Esophagus muscularis mucosa (tissue), 4 donors: Measurements from ENCODE around the gene UBE2O. TPM values are rescaled to one million over a fixed set of nuclear protein-coding genes. Genes with fewer than 3 reads are reported as not detected.

ENCODE experiments used
- DNase-seq: peaks from one replicate; pipeline ENCODE4 v3.0.0-alpha.2; 2017; ENCODE audit errors: extremely low spot score
- H3K27ac ChIP-seq, 4 donors: fragments of 200-600 bp; sonication (generic); replicated peaks in 1 of 4; 1 replicate in 3 of 4; 2 replicates in 1 of 4; pipeline ENCODE4 v1.5.1; 2016 to 2019; ENCODE audit warnings: mild to moderate bottlenecking in 1 of 4
- H3K27me3 ChIP-seq, 4 donors: fragments of 200-600 bp; sonication (generic); one replicate each; pipeline versions ENCODE4 v1.5.1 to v1.6.0; 2016 to 2019
- H3K36me3 ChIP-seq, 4 donors: fragments of 200-600 bp; sonication (generic); one replicate each; pipeline ENCODE4 v1.5.1; 2016 to 2019
- H3K4me1 ChIP-seq, 4 donors: fragments of 200-600 bp; sonication (generic); one replicate each; pipeline ENCODE4 v1.5.1; 2016 to 2019
- H3K4me3 ChIP-seq, 4 donors: fragments of 200-600 bp; sonication (generic); 1 replicate in 2 of 4; 2 replicates in 2 of 4; pipeline ENCODE4 v1.5.1; 2016 to 2019; ENCODE audit warnings: mild to moderate bottlenecking in 4 of 4, moderate library complexity in 1 of 4
- H3K9me3 ChIP-seq, 4 donors: fragments of 200-600 bp; sonication (generic); 1 replicate in 3 of 4; 2 replicates in 1 of 4; pipeline ENCODE4 v1.5.1; 2016 to 2019
- EP300 ChIP-seq: sonication (generic); formaldehyde crosslinking; IDR thresholded peaks from one replicate; pipeline ENCODE4 v1.6.1; 2017; ENCODE audit warnings: antibody characterized with exemption
- POLR2A ChIP-seq: fragments of 450-650 bp; IDR thresholded peaks from one replicate; pipeline ENCODE4 v1.6.1; 2017; ENCODE audit warnings: antibody characterized with exemption, moderate library complexity, mild to moderate bottlenecking, low read depth
- POLR2AphosphoS5 ChIP-seq, 2 donors: sonication (generic); formaldehyde crosslinking; IDR thresholded peaks; one replicate each; pipeline ENCODE4 v1.6.1; 2017; ENCODE audit warnings: antibody characterized with exemption in 2 of 2
- WGBS: methylation state at CpG from one replicate; pipeline ENCODE4 v1.1.5; 2018; 5-methylcytosine and 5-hydroxymethylcytosine counted together
- intact Hi-C: fragments of 100-400 bp; cut with DNase I; formaldehyde crosslinking; loops from one replicate; pipeline ENCODE4 v1.15.1; 2023
- total RNA-seq, 4 donors: library from RNA; depleted of rRNA; stranded (reverse); fragments of >200 nt; gene quantifications; one replicate each; pipeline versions ENCODE4 v1.1.0 to v1.2.1, GENCODE V29; 2016
- TF ChIP-seq, protein P1 (sequence below), 3 experiments: fragments of 200-600 bp in 2 of 3; fragments of 450-650 bp in 1 of 3; sonication (generic) in 2 of 3; IDR thresholded peaks; one replicate each; pipeline ENCODE4 v1.5.1; 2017 to 2019; ENCODE audit warnings: antibody characterized with exemption in 3 of 3, mild to moderate bottlenecking in 2 of 3, moderate library complexity in 1 of 3

The UBE2O gene
- total RNA-seq, 4 donors from 2014 or later: 14.1 to 21.7 (median 19.0) TPM

GRCh38 chr17:76453431-76453743, 435 bp upstream of the UBE2O start:
- no peak for DNase-seq
- Histone ChIP-seq H3K36me3 (no peaks in the 10 kb centered on the region), H3K27me3 (no peaks in the 10 kb centered on the region), H3K9me3 (no peaks in the 10 kb centered on the region), H3K27ac (peak overlapping the region in 2 of 4 donors; percentile 77 to 85), H3K4me3 (peak overlapping the region; percentile 83 to 98 (median 94)), H3K4me1 (peaks cover 16 to 24% (median 17%) of the 10 kb centered on the region in 4 donors)
- 36% methylated on average over 6 of the region's 6 CpGs for WGBS
- no peak for TF ChIP-seq EP300
- TF ChIP-seq, protein P1, sequence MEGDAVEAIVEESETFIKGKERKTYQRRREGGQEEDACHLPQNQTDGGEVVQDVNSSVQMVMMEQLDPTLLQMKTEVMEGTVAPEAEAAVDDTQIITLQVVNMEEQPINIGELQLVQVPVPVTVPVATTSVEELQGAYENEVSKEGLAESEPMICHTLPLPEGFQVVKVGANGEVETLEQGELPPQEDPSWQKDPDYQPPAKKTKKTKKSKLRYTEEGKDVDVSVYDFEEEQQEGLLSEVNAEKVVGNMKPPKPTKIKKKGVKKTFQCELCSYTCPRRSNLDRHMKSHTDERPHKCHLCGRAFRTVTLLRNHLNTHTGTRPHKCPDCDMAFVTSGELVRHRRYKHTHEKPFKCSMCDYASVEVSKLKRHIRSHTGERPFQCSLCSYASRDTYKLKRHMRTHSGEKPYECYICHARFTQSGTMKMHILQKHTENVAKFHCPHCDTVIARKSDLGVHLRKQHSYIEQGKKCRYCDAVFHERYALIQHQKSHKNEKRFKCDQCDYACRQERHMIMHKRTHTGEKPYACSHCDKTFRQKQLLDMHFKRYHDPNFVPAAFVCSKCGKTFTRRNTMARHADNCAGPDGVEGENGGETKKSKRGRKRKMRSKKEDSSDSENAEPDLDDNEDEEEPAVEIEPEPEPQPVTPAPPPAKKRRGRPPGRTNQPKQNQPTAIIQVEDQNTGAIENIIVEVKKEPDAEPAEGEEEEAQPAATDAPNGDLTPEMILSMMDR (IDR thresholded peaks at IDR 0.05): no peak
- TF ChIP-seq POLR2AphosphoS5 (IDR thresholded peaks at IDR 0.05): no peak
- TF ChIP-seq POLR2A: no peak
- intact Hi-C loops: loop anchor here (5.0 kb wide), 1 partner anchor 41 kb away; no protein-coding TSS in a partner anchor

DNA sequence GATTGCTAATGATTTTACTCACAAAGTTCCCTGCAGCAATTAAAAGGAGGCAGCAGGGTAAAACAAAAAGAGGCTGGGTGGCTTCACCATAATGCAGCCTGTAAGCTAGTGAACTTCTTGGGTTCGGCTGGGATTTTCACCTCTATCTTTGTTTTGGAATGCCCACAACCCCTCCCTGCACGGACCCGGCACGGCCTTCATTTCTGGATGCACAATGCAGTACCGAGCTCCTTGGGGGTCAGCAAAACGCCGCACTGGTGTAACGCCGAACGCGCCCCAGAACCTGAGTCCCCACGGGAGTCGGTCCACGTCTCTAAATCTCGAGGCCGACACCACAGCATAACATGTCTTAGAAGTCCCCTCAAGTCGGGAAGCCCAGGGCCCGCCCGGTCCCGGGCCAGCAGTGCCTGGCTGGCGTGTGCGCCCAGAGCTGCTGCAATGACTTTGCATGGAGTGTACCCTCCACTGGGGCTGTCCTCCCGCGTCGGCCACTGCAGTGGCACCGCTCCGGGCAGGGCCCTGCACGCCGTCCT, 759 bp downstream of the UBE2O start:
- Histone ChIP-seq H3K27me3 (no peaks in the 10 kb centered on the region), H3K9me3 (no peaks in the 10 kb centered on the region), H3K4me1 (peaks cover 24 to 35% (median 28%) of the 10 kb centered on the region in 4 donors), H3K4me3 (peak overlapping the region; percentile 83 to 98 (median 94)), H3K36me3 (no peaks in the 10 kb centered on the region), H3K27ac (peak overlapping the region; percentile 77 to 85 (median 82))
- TF ChIP-seq EP300 (no peak), POLR2AphosphoS5 (IDR thresholded peaks at IDR 0.05) (no peak), POLR2A (no peak)
- TF ChIP-seq, protein P1 (IDR thresholded peaks at IDR 0.05): no peak
- 0% methylated on average over 3 of the region's 29 CpGs for WGBS
- intact Hi-C loops: loop anchor here (5.0 kb wide), 1 partner anchor 40 kb away; no protein-coding TSS in a partner anchor
- no peak for DNase-seq

GRCh38 chr17:76451506-76451905, 1.4 kb downstream of the UBE2O start:
- H3K27me3 ChIP-seq: no peaks in the 10 kb centered on the region
- no peak overlapping the region for H3K4me3 ChIP-seq
- WGBS: 70% methylated on average over 6 of the region's 6 CpGs
- no peak for DNase-seq
- no peaks in the 10 kb centered on the region for H3K9me3 ChIP-seq
- intact Hi-C loops: loop anchor here (5.0 kb wide), 1 partner anchor 39 kb away; no protein-coding TSS in a partner anchor
- peaks cover 31 to 42% (median 35%) of the 10 kb centered on the region in 4 donors for H3K4me1 ChIP-seq
- no peak for TF ChIP-seq EP300
- TF ChIP-seq POLR2A: no peak
- no peak for TF ChIP-seq POLR2AphosphoS5 (IDR thresholded peaks at IDR 0.05)
- TF ChIP-seq, protein P1 (IDR thresholded peaks at IDR 0.05): no peak
- no peaks in the 10 kb centered on the region for H3K36me3 ChIP-seq
- no peak overlapping the region for H3K27ac ChIP-seq

DNA sequence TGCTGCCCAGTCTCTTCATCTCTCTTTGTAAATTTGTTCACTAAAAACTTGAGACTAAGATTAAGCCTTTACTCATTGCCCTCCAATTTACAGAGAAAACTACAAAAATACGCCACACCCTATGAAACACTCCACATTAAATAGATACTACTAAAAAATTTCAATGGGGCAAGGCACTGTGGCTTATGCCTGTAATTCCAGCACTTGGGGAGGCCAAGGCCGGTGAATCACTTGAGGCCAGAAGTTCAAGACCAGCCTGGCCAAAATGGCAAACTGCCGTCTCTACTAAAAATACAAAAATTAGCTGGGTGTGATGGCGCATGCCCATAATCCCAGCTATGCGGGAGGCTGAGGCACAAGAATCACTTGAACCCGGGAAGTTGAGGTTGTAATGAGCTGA, 3.8 kb downstream of the UBE2O start:
- H3K4me3 ChIP-seq: no peak overlapping the region
- 96% methylated on average over 6 of the region's 6 CpGs for WGBS
- H3K27me3 ChIP-seq: no peaks in the 10 kb centered on the region
- TF ChIP-seq POLR2AphosphoS5 (IDR thresholded peaks at IDR 0.05): no peak
- TF ChIP-seq POLR2A: no peak
- TF ChIP-seq, protein P1 (IDR thresholded peaks at IDR 0.05): no peak
- TF ChIP-seq EP300: no peak
- intact Hi-C loops: no loop called here
- peaks cover 41 to 58% (median 44%) of the 10 kb centered on the region in 4 donors for H3K4me1 ChIP-seq
- no peaks in the 10 kb centered on the region for H3K36me3 ChIP-seq
- no peak overlapping the region for H3K27ac ChIP-seq
- DNase-seq: no peak
- no peaks in the 10 kb centered on the region for H3K9me3 ChIP-seq
